OCI-LY1 (cell line): ENCODE results near the gene RPA1.

Source experiments
- CTCF ChIP-seq: fragments of 200-600 bp; sonication (generic), shearing (Covaris generic); IDR thresholded peaks from 2 replicates; pipeline ENCODE4 v1.5.1; 2017; ENCODE audit warnings: mild to moderate bottlenecking, antibody characterized with exemption, low read length, moderate library complexity, mixed read lengths
- EZH2 ChIP-seq: fragments of 200-600 bp; sonication (generic), shearing (Covaris generic); IDR thresholded peaks from 2 replicates; pipeline ENCODE4 v1.8.0; 2017; ENCODE audit warnings: borderline replicate concordance, mixed run types, mild to moderate bottlenecking, antibody characterized with exemption, low read length, moderate library complexity, mixed read lengths

- TF ChIP-seq CTCF (no peak), EZH2 (no peak)
Observed at GRCh38 chr17:1803280-1803679, 26.5 kb upstream of the RPA1 start.
